ENCODE data around the gene PCNT.

GRCh38 chr21:46454634-46455390 is 130.9 kb downstream of the PCNT start:
- no peak for TF ChIP-seq CTCF (IDR thresholded peaks at IDR 0.05; ENCODE audit: low read depth, low read length)
- TF ChIP-seq EZH2phosphoT487 (IDR thresholded peaks at IDR 0.05; ENCODE audit: low read depth) = no peak

All from OCI-LY3 (cell line).